Stomach smooth muscle (tissue), 2 donors: ENCODE results near the gene CNOT11.
A peak's percentile ranks its signal among the peaks of the same experiment; 100 is the strongest.
"Not testable (repeated sequence)": the region's sequence is repeated elsewhere in the genome, so short reads cannot be mapped to it uniquely, and the experiment has no call there.

Experiments used
- H3K27ac ChIP-seq: one replicate; pipeline ENCODE4 v1.7.0; 2013; ENCODE audit warnings: mild to moderate bottlenecking, low read length, inconsistent platforms
- H3K27me3 ChIP-seq, 2 donors: one replicate each; pipeline ENCODE4 v1.7.0; 2013; ENCODE audit warnings: low read length in 2 of 2; ENCODE audit not compliant: insufficient read depth in 2 of 2, control insufficient read depth in 1 of 2
- H3K36me3 ChIP-seq, 2 donors: one replicate each; pipeline ENCODE4 v1.7.0; 2013; ENCODE audit warnings: low read length in 2 of 2; ENCODE audit not compliant: control insufficient read depth in 2 of 2, insufficient read depth in 2 of 2
- H3K4me1 ChIP-seq: one replicate; pipeline ENCODE4 v1.7.0; 2013; ENCODE audit warnings: low read length; ENCODE audit not compliant: control insufficient read depth, insufficient read depth
- H3K4me3 ChIP-seq, 2 donors: one replicate each; pipeline ENCODE4 v1.7.0; 2013; ENCODE audit warnings: low read length in 2 of 2
- H3K9ac ChIP-seq, 2 donors: one replicate each; pipeline ENCODE4 v1.7.0; 2013; ENCODE audit warnings: low read length in 2 of 2, mild to moderate bottlenecking in 1 of 2
- H3K9me3 ChIP-seq, 2 donors: one replicate each; pipeline ENCODE4 v1.7.0; 2013; ENCODE audit warnings: low read length in 2 of 2; ENCODE audit not compliant: control insufficient read depth in 2 of 2
- donor health status: healthy.
- donor health status: Pancreatic carcinoma.

CNOT11 gene

DNA sequence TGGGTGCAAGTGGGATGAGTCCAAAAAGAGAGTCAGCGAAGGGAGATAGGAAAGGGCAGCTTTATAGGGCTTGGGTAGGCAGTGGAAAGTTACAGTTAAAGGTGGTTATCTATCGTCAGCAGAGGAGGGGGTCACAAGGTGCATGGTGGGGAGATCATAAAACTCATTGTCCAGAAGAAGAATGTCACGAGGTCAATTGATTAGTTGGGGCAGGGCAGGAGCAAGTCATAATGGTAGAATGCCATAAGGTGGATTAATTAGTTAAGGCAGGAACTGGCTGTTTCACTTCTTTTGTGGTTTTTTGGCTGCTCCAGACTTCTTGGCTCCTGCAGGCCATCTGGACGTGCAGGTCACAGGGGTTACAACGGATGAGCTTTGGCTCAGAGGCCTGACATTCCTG lies 3.9 kb upstream of the CNOT11 start:
- H3K27ac ChIP-seq, H3K9ac ChIP-seq, H3K36me3 ChIP-seq, H3K4me3 ChIP-seq, H3K27me3 ChIP-seq, H3K9me3 ChIP-seq: not testable (repeated sequence)
- peaks cover 11% of the 10 kb centered on the region for H3K4me1 ChIP-seq

DNA sequence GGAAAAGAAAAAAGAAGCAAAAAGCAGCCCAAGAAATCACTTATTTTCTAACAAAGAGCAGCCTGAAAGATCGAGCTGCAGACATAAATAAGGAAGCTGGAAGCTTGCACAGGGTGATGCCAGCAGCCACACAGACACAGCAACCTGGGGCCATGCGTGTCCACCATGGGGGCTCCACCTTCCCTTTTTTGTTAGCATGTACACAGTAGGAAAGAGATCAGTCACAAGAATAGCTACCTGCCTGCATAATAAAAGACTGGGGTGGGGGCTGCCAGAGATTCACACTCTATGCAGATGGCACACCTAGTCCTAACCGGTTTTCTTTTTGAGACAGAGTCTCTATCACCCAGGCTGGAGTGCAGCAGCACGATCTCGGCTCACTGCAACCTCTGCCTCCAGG lies 2.9 kb upstream of the CNOT11 start:
- Histone ChIP-seq H3K27ac (no peak overlapping the region), H3K27me3 (no peaks in the 10 kb centered on the region), H3K9ac (no peak overlapping the region), H3K36me3 (no peaks in the 10 kb centered on the region), H3K9me3 (no peaks in the 10 kb centered on the region), H3K4me3 (no peak overlapping the region), H3K4me1 (peaks cover 22% of the 10 kb centered on the region)

DNA sequence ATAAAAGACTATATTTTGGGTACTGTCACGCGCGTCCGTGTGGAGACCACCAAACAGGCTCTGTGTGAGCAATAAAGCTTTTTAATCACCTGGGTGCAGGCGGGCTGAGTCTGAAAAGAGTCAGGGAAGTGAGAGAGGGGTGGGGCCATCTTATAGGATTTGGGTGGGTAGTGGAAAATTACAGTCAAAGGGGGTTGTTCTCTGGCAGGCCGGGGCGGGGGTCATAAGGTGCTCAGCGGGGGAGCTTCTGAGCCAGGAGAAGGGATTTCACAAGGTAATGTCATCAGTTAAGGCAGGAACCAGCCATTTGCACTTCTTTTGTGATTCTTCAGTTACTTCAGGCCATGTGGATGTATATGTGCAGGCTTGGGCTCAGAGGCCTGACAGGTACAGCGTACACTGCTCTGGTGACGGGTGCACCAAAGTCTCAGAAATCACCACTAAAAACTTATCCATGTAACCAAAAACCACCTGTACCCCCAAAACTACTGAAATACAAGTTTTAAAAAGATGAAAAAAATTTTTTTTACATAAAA lies 1.4 kb upstream of the CNOT11 start:
- not testable (repeated sequence) for H3K36me3 ChIP-seq, H3K27me3 ChIP-seq, H3K4me3 ChIP-seq, H3K9ac ChIP-seq, H3K27ac ChIP-seq, H3K9me3 ChIP-seq
- peaks cover 24% of the 10 kb centered on the region for H3K4me1 ChIP-seq

DNA sequence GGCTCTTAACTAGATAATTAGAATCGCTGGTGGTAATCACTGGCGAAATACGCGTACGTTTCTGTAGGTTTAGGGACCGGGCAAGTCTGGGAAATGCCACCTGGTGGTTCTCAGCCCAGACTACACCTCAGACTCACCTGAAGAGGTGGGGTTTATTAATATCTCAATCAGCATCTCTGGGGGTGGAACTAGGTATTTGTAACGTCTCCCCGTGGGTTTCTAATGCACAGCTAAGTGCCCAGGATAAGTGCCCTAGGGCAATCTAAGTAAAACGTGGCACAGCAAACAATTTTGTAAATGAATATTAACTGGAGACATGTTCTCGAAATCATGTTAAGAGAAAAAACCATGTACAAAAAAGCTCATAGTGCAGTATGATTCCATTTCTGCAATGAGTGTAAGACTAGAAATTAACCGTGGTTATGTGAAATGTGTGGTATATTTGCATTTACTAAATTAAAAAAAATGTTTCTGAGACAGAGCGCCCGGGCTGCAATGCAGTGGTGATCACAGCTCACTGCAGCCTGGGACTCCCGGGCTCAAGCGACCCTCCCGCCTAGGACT lies 760 bp upstream of the CNOT11 start:
- H3K4me3 ChIP-seq, result peak overlapping the region; percentile 80 to 95
- H3K4me1 ChIP-seq, result peaks cover 24% of the 10 kb centered on the region
- H3K9ac ChIP-seq, result peak overlapping the region; percentile 71 to 80
- H3K9me3 ChIP-seq, result no peaks in the 10 kb centered on the region
- no peaks in the 10 kb centered on the region for H3K36me3 ChIP-seq
- H3K27me3 ChIP-seq, result no peaks in the 10 kb centered on the region
- H3K27ac ChIP-seq, result peak overlapping the region; percentile 67

DNA sequence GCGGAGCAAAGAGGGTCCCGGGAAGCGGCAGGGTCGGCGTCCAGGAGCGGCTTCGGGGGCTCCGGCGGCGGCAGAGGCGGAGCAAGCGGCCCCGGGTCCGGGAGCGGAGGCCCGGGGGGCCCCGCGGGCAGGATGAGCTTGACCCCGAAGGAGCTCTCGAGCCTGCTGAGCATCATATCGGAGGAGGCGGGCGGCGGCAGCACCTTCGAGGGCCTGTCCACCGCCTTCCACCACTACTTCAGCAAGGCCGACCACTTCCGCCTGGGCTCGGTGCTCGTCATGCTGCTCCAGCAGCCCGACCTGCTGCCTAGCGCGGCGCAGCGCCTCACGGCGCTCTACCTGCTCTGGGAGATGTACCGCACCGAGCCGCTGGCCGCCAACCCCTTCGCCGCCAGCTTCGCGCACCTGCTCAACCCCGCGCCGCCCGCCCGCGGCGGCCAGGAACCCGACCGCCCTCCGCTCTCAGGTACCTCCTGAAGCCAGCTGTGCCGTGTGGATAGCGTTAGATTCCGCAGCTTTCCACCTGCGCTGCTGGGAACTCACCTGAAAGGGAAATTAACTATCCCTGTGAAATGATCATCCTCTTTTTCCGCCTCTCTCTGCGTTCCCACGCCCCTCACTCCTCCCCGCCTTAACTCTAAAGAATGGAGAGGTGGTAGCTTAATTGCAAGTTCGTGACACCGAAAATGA lies 472 bp downstream of the CNOT11 start:
- H3K9me3 ChIP-seq, result no peaks in the 10 kb centered on the region
- peaks cover 24% of the 10 kb centered on the region for H3K4me1 ChIP-seq
- H3K4me3 ChIP-seq, result peak overlapping the region; percentile 95 to 96
- no peaks in the 10 kb centered on the region for H3K27me3 ChIP-seq
- H3K27ac ChIP-seq, result peak overlapping the region; percentile 67
- H3K9ac ChIP-seq, result peak overlapping the region; percentile 87 to 91
- H3K36me3 ChIP-seq, result peaks cover 0 to 2% of the 10 kb centered on the region in 2 donors

DNA sequence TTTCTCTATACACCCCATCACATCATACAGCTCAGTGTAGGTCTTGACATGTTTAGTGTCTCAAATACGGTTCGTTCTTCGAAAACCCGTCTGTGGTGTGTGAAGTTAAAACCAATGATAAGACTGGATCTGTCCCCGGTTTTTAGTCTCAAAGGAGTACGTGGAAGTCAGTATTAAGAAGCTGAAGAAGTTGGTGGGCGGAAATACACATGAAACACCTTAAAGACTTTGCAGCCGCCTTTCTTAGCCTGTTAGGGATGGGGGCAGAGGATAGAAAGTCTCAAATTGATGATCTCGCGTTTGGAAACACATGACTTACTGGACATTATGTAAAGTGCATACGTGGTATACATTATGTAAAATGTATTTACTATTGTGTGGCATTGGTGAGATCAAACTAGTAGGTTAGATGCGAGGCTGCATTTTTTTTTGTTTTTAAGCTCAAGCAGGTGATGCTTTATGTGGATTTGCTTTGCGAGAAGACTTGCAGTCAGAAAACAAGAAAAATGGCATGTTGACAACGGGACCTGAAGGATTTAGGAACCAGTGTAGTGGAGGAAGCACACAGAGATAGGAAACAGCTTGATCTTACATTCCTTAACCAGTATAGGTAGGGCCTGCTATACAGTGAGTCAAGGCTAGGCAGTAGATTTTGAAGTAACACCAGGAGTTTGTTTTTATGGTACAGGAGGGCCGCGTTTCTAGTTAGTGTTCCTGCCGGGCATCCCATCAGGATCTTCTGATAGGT lies 1.2 kb downstream of the CNOT11 start:
- Histone ChIP-seq H3K27ac (no peak overlapping the region), H3K9ac (peak overlapping the region; percentile 87 to 91), H3K4me1 (peaks cover 24% of the 10 kb centered on the region), H3K4me3 (peak overlapping the region; percentile 95 to 96), H3K36me3 (peaks cover 2% of the 10 kb centered on the region in 2 donors), H3K9me3 (no peaks in the 10 kb centered on the region), H3K27me3 (no peaks in the 10 kb centered on the region)

DNA sequence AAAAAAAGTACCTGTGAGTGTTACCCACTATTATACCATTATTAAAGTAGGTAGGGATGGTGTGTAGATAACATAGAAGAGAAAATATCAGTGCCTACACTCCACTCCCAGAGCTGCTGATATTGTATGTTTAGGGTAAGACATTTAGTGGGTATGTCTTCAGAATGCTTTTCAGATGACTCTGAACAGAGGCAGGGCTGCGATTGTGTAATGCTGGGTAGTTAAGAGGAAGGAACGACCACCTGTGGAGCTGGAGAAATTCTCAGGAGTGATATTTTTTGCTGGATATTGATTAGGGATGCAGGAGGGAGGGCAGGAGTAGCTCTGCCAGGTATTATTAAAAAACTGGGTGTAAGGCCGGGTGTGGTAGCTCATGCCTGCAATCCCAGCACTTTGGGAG lies 2.8 kb downstream of the CNOT11 start:
- Histone ChIP-seq H3K36me3 (peaks cover 5 to 12% of the 10 kb centered on the region in 2 donors), H3K4me1 (peaks cover 24% of the 10 kb centered on the region), H3K9me3 (no peaks in the 10 kb centered on the region), H3K27ac (no peak overlapping the region), H3K27me3 (no peaks in the 10 kb centered on the region), H3K9ac (no peak overlapping the region), H3K4me3 (no peak overlapping the region)

DNA sequence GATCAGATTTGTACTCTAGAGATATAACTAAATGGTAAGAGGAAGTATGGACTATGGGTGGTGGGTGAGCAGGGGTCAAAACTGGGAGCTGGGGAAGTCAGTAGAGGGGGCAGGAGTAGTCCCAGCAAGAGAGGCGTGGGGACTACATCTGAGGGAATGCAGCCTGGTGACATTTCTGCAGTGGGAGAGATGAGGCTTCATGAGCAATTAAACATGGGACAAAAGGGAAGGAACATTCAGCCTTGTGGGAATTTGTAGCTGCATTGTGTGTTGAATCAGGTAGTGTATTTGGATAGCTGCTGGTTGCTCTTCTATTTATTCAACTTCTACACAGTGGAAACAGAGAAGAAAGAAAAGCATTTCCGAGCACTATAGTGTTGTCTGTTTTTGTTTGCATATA lies 3.6 kb downstream of the CNOT11 start:
- no peak overlapping the region for H3K27ac ChIP-seq
- peaks cover 24% of the 10 kb centered on the region for H3K4me1 ChIP-seq
- peaks cover 9 to 15% of the 10 kb centered on the region in 2 donors for H3K36me3 ChIP-seq
- no peak overlapping the region for H3K4me3 ChIP-seq
- H3K9me3 ChIP-seq, result no peaks in the 10 kb centered on the region
- no peaks in the 10 kb centered on the region for H3K27me3 ChIP-seq
- no peak overlapping the region for H3K9ac ChIP-seq

DNA sequence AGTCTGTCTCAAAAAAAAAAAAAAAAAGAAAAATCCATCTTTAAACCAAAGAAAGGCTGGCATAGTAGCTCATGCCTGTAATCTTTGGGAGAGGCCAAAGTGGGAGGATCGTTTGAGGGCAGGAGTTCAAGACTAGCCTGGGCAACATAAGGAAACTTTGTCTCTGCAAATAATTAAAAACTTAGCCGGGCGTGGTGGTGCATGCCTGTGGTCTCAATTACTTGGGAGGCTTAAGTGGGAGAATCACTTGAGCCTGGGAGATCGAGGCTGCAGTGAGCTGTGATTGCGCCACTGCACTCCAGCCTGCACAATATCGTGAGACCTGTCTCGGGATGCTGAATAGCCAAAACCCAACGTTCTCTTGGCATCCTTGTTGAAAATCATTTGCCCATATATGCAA lies 6.1 kb downstream of the CNOT11 start:
- no peaks in the 10 kb centered on the region for H3K27me3 ChIP-seq

DNA sequence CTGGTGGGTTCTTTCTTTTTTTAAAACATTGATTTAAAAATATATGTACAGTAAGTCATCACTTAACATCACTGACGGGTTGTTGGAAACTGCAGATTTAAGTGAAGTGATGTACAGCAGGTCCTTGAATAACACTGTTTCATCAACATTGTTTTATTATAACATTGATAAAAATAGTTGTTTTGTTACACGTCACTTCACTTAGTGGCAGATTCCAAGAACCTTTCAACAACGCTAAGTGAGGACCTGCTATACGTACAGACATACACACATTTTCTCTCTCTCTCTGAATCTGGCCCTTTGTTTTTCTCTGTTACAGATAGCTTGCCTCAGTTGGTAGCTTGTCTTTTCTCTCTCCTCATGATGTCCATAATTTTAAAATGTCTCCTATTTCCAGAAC lies 9.5 kb downstream of the CNOT11 start:
- H3K27me3 ChIP-seq, result no peaks in the 10 kb centered on the region
- no peak overlapping the region for H3K9ac ChIP-seq
- H3K4me1 ChIP-seq, result no peaks in the 10 kb centered on the region
- no peak overlapping the region for H3K4me3 ChIP-seq
- H3K27ac ChIP-seq, result no peak overlapping the region
- no peaks in the 10 kb centered on the region for H3K9me3 ChIP-seq
- H3K36me3 ChIP-seq, result peaks cover 35 to 46% of the 10 kb centered on the region in 2 donors

More for the DNA sequence above, 6.1 kb downstream of the CNOT11 start:
- Histone ChIP-seq H3K4me1 (peaks cover 12% of the 10 kb centered on the region), H3K27ac (no peak overlapping the region), H3K9me3 (no peaks in the 10 kb centered on the region), H3K4me3 (no peak overlapping the region), H3K9ac (no peak overlapping the region), H3K36me3 (peaks cover 19 to 29% of the 10 kb centered on the region in 2 donors)
